OCI-LY1 (cell line): ENCODE data around the gene PLCG1.

Source experiments
- EZH2 ChIP-seq: fragments of 200-600 bp; sonication (generic), shearing (Covaris generic); IDR thresholded peaks from 2 replicates; pipeline ENCODE4 v1.8.0; 2017; ENCODE audit warnings: borderline replicate concordance, mixed run types, mild to moderate bottlenecking, antibody characterized with exemption, low read length, moderate library complexity, mixed read lengths
- TF ChIP-seq, protein P1 (sequence below): fragments of 200-600 bp; sonication (generic), shearing (Covaris generic); IDR thresholded peaks from 2 replicates; pipeline ENCODE4 v1.5.1; 2017; ENCODE audit warnings: mild to moderate bottlenecking, antibody characterized with exemption, low read length, moderate library complexity, mixed read lengths

DNA sequence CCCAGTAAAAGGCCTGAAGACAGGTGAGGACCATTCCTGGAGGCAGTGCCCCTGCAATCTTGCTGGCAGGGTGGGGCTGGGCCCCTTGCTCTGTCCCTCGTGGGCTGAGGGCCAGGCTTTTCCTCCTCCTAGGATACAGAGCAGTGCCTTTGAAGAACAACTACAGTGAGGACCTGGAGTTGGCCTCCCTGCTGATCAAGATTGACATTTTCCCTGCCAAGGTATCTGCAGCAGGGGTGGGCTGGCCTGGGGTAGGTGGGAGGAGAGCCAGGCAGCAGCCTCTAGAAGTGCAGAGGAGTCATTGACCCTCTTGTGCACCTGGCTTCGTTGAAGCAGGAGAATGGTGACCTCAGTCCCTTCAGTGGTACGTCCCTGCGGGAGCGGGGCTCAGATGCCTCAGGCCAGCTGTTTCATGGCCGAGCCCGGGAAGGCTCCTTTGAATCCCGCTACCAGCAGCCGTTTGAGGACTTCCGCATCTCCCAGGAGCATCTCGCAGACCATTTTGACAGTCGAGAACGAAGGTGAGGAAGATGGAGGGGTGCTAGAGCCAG, 36.5 kb downstream of the PLCG1 start:
- TF ChIP-seq, protein P1, sequence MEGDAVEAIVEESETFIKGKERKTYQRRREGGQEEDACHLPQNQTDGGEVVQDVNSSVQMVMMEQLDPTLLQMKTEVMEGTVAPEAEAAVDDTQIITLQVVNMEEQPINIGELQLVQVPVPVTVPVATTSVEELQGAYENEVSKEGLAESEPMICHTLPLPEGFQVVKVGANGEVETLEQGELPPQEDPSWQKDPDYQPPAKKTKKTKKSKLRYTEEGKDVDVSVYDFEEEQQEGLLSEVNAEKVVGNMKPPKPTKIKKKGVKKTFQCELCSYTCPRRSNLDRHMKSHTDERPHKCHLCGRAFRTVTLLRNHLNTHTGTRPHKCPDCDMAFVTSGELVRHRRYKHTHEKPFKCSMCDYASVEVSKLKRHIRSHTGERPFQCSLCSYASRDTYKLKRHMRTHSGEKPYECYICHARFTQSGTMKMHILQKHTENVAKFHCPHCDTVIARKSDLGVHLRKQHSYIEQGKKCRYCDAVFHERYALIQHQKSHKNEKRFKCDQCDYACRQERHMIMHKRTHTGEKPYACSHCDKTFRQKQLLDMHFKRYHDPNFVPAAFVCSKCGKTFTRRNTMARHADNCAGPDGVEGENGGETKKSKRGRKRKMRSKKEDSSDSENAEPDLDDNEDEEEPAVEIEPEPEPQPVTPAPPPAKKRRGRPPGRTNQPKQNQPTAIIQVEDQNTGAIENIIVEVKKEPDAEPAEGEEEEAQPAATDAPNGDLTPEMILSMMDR, result no peak
- TF ChIP-seq EZH2, result no peak
